Activated T-helper 1 cell treated with anti-CD3 and anti-CD28 coated beads, Interleukin-2, amount 50 U/mL, for 16 hours (primary cell): ENCODE measurements around the gene PGPEP1.
"Not testable (repeated sequence)": the region's sequence is repeated elsewhere in the genome, so short reads cannot be mapped to it uniquely, and the experiment has no call there.

Source experiments
- DNase-seq, 2 donors: peaks; one replicate each; pipeline ENCODE4 v3.0.0-alpha.2; 2020; ENCODE audit warnings: low read depth in 1 of 2, low spot score in 1 of 2

The PGPEP1 gene

DNA sequence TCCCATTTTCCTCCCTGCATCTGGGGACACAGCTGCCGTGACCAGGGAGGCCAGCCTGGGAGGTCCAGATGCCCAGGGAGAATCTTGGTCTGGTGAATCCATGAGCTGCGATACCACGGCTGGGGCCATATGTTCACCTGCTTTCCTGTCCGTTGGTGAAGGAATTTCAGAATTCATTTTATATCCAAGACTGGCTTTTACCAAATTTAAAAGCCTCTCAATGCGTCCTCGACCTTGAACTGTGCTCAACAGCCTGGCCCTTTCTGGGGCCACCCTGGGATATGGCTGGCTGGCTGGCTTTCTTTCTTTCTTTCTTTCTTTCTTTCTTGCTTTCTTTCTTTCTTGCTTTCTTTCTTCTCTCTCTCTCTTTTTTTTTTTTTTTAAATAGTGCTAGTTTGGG lies 23.4 kb downstream of the PGPEP1 start:
- no peak for DNase-seq

DNA sequence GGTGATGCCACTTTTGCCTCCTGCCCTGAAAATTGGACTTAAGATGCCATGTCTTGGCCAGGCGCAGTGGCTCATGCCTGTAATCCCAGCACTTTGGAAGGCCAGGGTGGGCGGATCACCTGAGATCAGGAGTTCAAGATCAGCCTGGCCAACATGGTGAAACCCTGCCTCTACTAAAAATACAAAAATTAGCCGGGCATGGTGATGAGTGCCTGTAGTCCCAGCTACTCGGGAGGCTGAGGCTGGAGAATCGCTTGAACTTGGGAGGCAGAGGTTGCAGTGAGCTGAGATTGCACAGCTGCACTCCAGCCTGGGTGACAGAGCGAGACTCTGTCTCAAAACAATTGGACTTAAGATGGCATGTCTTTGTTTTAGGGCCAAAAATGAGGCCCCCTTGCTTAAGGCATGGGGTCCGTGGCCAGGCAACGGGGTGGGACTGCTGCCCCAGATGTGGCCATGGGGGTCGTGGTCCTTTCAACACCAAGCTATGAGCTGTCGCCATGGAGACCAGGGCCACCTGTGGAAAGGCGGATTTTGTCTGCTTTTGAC lies 24.0 kb downstream of the PGPEP1 start:
- DNase-seq = not testable (repeated sequence)

DNA sequence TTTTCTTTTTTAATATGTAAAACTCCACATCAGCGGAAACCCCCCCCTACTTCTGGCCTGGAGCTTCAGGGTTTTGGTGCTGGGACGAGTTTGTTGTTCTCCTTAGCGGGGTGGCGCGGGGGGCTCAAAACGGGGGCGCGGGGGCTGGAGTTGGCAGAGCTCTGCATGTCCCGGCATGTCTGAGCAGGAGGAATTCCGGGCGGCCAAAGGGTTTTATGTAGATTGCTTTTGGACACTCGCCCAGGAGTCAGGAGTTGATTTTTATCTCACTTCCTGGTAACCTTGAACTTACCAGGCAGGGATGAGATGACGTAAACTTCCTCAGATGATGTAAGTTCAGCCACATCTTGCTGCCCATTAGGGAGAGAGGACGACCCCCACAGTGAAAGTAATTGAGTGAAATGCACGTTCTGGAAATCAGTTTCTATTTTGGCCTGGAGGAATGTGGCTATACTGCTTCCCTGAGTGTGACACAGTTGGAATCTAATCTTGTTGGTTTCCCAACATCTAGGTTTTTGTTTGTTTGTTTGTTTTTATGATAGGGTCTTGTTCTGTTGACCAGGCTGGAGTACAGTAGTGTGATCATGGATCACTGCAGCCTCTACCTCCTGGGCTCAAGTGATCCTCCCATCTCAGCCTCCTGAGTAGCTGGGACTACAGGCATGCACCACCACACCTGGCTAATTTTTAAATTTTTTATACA lies 24.6 kb downstream of the PGPEP1 start:
- no peak for DNase-seq

DNA sequence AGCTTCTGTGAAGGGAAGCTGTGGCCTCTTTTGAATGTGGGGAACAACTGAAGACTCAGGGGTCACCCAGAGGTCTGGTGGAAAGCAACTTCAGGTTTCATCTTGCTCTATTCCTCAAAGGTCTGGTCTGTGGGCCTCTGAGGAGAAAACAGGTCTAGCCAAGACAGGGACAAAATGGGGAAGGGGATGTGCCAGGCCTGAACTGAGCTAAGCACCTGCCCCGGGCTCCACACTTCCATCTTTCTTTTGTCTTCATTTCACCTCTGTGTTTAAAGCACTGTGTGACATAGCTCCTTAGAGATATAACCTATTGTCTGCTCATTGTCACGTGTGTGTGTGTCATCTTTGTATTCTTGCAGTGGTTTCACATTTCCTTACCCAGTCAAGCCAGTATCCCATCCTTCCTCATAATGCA lies 25.6 kb downstream of the PGPEP1 start:
- DNase-seq = no peak

DNA sequence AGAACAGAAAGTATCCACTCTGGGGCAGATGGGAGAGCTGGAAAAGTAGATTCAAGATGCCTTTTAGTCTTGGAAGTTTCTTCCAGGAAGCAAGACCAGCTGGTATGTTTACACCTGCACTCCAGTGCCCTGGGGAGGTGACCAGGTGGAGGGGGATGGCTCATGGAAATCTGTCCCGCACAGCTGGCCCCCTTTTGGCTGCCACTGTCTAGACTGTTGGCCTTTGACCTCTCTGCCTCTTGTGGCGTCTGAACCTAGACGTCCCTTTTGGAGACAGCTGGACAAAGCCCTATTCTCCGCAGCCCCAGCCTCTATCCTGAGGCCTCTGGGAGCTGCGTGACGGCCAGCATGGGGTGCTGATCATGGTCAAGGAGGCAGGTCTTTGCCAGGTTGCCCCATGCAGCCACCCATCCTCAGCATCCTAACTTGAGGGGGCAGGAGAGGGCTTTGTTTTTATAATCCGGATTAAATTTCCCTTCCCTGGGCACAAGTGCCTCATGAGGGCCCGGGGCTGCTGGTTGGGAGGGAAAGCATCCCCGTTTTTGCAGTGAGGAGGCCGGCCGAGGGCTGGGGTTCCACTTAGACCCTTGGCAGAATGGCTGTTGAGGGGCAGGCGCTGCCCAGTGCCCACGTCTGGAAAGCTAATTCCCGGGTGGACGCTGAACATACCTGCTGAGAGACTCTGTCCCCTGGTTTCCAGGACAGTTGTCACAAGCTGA lies 28.3 kb downstream of the PGPEP1 start:
- DNase-seq = no peak

DNA sequence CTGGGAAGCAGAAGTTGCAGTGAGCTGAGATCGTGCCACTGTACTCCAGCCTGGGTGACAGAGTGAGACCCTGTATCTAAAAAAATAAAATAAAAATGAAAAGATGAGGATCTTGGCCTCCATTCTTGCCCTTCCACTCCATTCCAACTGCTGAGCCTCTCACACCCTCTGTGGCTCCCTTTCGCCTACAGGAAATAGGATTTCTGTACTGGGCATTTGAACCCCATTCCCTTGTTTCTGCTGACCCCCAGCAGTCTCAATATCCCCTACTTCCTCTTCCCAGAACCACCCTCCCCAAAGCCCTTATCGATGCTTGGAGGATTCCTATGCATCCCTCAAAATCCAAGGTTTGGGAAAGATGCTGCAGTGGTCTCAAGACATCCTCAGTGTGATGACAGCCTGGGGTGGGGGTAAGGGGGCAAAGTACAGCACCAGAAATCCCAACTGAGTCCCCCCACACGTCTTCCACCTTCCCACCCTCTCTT lies 33.1 kb downstream of the PGPEP1 start:
- DNase-seq = no peak

DNA sequence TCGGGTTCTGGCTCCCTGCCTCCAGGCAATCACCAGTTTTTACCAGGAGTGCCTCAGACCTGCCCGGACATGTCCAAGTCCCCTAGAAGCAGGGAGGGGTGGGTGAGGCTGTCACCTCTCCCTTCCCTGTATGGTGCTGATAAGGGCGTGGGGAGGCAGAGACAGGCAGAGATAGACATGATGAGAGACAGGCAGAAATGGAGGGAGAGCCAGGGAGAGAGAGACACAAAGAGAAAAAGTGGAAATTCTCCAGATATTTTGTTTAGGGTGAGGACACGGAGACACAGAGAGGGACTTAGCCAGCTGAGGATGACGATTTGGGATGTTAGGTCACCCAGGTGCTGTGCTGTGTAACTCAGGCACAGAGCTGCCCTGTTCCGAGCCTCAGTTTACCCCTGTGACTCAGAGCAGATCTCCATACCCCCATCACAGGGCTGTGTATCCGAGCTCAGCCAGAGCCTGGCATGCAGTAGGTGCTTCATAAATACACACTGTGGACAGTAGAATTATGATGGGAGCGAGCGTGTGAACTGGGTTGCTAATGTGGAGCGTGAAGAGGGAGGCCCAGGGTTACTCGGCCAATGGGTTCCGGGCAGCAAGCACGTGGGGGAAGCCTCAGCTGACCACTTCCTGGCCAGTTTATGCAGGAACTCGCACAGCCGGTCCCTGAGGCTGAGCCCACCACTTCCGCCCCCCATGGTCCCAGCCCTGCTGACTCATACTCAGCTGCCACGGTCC lies 33.7 kb downstream of the PGPEP1 start:
- DNase-seq = peak in 1 of 2 donors; percentile 5

DNA sequence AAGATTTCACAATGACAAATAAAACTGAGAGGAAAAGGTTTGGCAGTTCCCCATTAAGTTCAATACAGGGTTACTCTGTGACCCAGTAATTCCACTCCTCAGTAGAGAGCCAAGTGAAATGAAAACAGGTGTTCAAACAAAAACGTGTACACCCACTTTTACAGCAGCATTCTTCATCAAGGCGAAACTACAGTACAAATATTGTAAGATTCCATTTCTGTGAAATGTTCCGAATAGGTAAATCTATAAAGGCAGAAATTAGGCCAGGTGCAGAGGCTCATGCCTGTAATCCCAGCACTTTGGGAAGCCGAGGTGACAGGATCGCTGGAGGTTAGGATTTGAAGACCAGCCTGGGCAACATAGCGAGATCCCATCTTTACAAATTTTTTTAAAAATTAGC lies 36.6 kb downstream of the PGPEP1 start:
- no peak for DNase-seq

DNA sequence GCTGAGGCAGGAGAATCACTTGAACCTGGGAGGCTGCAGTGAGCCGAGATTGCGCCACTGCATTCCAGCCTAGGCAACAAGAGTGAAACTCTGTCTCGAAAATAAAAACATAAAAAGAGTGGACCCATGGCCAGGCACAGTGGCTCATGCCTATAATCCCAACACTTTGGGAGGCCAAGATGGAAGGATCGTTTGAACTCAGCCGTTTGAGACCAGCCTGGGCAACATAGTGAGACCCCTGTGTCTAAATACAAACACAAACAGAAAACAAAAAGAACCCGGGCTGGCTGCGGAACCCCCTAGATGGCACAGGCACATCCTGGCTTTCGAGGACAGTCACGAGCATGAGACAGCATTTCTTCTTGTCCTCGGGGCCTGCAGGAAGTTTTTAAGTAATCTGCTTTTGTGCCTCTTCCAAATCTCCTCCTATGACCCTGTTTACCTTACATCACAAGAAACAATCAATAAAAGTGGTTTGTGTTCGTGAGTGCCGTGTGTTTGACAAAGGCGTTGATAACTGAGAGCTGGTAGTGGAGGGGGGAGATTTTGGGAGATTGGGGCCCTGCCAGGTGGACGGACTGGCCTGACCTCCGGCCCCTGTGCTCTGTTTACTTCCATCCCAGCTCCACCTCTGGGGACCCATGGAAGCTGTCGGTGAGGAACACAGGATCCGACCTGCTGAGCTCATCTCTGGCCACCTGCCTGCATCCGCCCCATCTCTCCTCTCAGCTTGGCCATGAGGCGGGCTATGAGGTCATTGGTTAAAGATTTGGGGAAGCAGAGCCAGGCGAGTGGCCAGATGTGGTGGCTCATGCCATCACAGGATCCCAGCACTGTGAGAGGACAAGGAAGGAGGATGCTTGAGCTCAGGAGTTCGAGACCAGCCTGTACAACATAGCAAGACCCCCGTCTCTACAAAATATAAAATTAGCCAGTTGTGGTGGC lies 39.7 kb downstream of the PGPEP1 start:
- no peak for DNase-seq

DNA sequence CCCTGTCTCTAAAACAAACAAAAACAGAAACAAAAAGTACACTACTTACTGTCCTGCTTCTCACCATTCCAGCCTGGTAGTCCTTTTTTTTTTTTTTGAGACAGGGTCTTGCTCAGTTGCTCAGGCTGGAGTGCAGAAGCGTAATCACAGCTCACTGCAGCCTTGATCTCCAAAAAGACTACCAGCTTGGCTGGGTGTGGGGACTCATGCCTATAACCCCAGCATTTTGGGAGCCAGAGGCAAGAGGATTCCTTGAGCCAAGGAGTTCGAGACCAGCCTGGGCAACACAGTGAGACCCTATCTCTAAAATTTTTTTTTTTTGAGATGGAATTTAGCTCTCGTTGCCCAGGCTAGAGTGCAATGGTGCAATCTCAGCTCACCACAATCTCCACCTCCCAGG lies 40.4 kb downstream of the PGPEP1 start:
- no peak for DNase-seq

DNA sequence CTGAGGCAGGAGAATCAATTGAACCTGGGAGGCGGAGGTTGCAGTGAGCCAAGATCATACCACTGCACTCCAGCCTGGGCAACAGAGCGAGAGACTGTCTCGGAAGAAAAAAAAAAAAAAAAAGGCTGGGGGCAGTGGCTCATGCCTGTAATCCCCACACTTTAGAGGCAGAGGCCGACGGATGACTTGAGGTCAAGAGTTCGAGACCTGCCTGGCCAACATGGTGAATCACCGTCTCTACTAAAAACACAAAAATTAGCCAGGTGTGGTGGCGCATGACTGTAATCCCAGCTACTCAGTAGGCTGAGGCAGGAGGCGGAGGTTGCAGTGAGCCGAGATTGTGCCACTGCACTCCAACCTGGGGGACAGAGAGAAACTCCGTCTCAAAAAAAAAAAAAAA lies 43.2 kb downstream of the PGPEP1 start:
- DNase-seq = not testable (repeated sequence)

DNA sequence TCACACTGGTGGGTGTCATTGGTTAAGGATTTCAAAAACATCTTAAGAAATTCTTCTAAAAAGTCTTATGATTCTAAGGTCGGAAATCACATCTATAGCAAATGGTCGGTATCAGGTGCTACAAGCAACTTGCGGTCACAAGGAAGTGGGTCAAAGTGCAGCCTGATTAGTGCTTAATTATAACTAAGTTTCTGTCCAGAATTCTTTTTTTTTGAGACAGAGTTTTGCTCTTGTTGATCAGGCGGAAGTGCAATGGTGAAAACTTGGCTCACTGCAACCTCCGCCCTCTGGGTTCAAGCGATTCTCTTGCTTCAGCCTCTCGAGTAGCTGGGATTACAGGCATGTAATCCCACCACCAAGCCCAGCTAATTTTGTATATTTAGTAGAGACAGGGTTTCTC lies 44.4 kb downstream of the PGPEP1 start:
- DNase-seq = no peak

DNA sequence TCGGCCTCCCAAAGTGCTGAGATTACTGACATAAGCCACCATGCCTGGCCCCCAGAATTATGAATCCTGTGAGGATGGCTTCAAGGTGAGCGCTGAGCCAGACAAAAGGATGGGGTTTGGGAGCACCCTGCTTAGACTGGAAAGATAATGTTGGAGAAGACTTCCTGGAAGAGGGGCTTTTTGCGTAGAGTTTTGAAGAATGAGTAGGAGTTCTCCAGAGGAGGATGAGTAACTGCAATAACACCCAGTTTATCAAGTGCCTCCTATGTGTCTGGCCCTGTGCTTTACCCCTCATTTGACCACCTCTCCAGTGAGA lies 44.9 kb downstream of the PGPEP1 start:
- no peak for DNase-seq

DNA sequence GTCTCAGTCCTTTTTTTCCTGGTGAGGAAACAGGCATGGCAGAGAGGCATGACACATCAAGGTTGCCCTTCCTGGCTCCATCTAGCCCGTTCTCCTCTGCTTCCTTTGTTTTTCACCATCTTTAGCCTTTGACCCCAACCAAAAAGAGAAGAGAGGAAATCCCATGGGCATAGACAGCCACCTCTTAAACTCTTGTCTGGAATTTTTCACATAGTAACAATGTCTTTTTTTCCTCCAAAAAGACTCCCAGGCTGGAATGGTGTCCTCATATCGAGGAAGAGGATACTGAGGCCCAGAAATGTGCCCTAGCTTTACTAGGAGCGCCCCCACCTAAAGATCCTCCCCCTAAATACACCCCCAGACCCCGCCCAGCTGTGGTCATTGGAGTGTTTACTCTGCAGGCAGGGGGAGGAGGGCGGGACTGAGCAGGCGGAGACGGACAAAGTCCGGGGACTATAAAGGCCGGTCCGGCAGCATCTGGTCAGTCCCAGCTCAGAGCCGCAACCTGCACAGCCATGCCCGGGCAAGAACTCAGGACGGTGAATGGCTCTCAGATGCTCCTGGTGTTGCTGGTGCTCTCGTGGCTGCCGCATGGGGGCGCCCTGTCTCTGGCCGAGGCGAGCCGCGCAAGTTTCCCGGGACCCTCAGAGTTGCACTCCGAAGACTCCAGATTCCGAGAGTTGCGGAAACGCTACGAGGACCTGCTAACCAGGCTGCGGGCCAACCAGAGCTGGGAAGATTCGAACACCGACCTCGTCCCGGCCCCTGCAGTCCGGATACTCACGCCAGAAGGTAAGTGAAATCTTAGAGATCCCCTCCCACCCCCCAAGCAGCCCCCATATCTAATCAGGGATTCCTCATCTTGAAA lies 45.5 kb downstream of the PGPEP1 start, which contains the start of gene GDF15:
Gene GDF15, plus strand, starts transcription at position 484 of the 868 bp plus-strand sequence. Its CDS starts 32 bp downstream, at position 516.
- no peak for DNase-seq

DNA sequence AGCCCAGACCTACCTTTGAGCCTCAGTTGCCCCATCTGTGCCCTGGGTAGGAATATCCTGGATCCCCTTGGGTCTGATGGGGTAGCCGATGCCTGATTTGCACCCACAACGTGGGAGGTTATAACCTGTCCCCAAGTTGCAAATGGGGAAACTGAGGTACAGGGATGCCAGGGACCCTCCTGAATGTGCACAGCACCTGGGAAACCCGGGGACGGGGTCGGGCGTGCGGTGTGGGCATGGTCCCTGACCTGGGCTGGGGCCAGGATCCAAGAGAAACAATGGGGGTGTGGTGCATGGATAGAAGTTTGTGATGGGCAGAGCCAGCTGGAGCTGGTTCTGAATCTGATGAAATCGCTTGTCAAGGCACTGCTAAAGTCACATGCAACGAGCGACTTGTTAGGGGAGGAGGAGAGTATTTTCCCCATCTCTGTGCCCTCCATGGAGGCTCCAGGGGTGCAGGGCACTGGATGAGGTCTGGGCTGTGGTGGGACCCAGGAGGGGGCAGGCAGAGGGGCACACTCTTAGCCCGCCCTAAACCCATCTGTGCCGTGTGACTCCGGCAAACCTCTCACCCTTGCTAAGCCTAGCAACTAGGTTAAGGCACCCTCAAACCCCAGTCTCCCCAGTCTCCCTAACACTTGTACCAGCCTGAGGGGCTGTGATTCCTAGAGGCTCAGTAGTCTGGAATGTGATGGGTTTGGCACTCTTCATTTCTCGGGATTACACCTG lies 46.3 kb downstream of the PGPEP1 start:
- no peak for DNase-seq

DNA sequence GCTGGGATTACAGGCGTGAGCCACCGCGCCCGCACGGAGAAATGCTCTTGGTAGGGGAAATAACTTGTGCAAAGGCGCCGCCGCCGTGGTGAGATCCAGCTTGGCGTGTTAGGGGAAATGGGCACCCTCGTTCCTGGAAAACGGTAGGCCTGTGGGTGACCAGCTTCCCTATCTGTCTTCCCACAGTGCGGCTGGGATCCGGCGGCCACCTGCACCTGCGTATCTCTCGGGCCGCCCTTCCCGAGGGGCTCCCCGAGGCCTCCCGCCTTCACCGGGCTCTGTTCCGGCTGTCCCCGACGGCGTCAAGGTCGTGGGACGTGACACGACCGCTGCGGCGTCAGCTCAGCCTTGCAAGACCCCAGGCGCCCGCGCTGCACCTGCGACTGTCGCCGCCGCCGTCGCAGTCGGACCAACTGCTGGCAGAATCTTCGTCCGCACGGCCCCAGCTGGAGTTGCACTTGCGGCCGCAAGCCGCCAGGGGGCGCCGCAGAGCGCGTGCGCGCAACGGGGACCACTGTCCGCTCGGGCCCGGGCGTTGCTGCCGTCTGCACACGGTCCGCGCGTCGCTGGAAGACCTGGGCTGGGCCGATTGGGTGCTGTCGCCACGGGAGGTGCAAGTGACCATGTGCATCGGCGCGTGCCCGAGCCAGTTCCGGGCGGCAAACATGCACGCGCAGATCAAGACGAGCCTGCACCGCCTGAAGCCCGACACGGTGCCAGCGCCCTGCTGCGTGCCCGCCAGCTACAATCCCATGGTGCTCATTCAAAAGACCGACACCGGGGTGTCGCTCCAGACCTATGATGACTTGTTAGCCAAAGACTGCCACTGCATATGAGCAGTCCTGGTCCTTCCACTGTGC lies 47.9 kb downstream of the PGPEP1 start:
- peak; percentile 59 to 71 for DNase-seq

DNA sequence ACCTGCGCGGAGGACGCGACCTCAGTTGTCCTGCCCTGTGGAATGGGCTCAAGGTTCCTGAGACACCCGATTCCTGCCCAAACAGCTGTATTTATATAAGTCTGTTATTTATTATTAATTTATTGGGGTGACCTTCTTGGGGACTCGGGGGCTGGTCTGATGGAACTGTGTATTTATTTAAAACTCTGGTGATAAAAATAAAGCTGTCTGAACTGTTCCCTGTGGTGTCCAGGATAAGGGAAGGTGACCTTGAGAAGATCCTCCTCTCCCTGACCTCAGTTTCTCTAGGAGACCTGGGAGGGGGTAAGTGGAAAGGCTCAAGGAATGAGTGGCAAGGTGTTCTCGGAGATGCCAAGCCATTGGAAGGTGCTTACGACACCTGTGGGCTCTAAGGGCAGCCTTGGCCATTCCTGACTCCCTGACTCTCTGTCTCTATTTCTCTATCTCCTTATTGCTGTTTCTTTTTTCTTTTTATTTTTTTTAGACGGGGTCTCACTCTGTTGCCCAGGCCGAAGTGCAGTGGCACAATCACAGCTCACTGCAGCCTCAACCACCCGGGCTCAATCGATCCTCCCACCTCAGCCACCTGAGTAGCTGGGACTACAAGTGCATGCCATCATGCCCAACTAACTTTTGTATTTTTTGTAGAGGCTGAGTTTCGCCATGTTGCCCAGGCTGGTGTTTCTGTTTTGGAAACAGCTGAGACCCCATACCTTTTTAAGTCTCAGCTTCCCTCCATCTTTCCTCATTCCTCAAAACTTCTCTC lies 48.7 kb downstream of the PGPEP1 start:
- no peak for DNase-seq
